ENCODE measurements around the gene KRT32. TPM values are rescaled to one million over a fixed set of nuclear protein-coding genes. Genes with fewer than 3 reads are reported as not detected.

Gene KRT32
- total RNA-seq, 1 experiment from 2014 or later = 0.42 TPM

- ChIA-PET RAD21 (ENCODE audit: low non-redundant PET in 1 of 2, low total read pairs in 2 of 2, uncharacterized antibody in 2 of 2, unreplicated experiment in 2 of 2) (interaction anchor here in 1 of 2 experiments (1.1 kb wide), 1 partner anchor 37 kb away, joined by 3 read pairs; no protein-coding TSS in a partner anchor), POLR2A (interaction anchor here (1.5 kb wide), 1 partner anchor 10 kb away, joined by 4 read pairs; no protein-coding TSS in a partner anchor), CTCF (interaction anchor here (3.9 kb wide), 1 partner anchor 37 kb away, joined by 10 read pairs; no protein-coding TSS in a partner anchor)
- Histone ChIP-seq H3K4me1 (ENCODE audit: control insufficient read depth in 1 of 2, insufficient read depth in 2 of 2, low read length in 2 of 2) (peaks cover 13 to 49% of the 10 kb centered on the region in 2 experiments), H3K79me2 (ENCODE audit: insufficient read depth, low read length) (no peaks in the 10 kb centered on the region), H2AFZ (ENCODE audit: low read depth, low read length, poor library complexity, severe bottlenecking) (no peak overlapping the region), H3K4me3 (replicated peaks in 1 of 2; ENCODE audit: low read depth in 1 of 2, low read length in 2 of 2) (no peak overlapping the region), H3K27ac (ENCODE audit: low read depth, low read length) (no peak overlapping the region), H3K27me3 (ENCODE audit: insufficient read depth, low read length) (no peaks in the 10 kb centered on the region), H4K20me1 (ENCODE audit: insufficient read depth) (no peaks in the 10 kb centered on the region), H3K9me3 (ENCODE audit: control insufficient read depth in 1 of 2, insufficient read depth in 1 of 2, low read depth in 1 of 2, low read length in 2 of 2) (no peaks in the 10 kb centered on the region), H3K9ac (ENCODE audit: low read length) (no peak overlapping the region; the same call in 1 of the 2 replicates), H3K36me3 (ENCODE audit: control insufficient read depth in 1 of 2, insufficient read depth in 2 of 2, low read length in 2 of 2) (0 out of 4 replicates have a peak, but pooled peaks cover 0 to 5% of the 10 kb centered on the region in 2 experiments), H3K4me2 (ENCODE audit: low read length) (peak overlapping the region; percentile 22; the same call in 1 of the 2 replicates), H3K9me2 (ENCODE audit: insufficient read depth) (no peaks in the 10 kb centered on the region)
- ATAC-seq (no peak), DNase-seq (ENCODE audit: low read depth, low spot score) (no peak)
- BruUV-seq (replicated peaks) = no TSS peak
- TF ChIP-seq EGR1 (IDR thresholded peaks at IDR 0.05; ENCODE audit: low read depth) (no peak), SRF (IDR thresholded peaks at IDR 0.05; ENCODE audit: low read depth) (no peak), YY1 (IDR thresholded peaks at IDR 0.05; ENCODE audit: extremely low read depth, insufficient replicate concordance, low read depth, low read length) (no peak), SP1 (IDR thresholded peaks at IDR 0.05; ENCODE audit: low read depth) (no peak), CEBPB (IDR thresholded peaks at IDR 0.05; ENCODE audit: low read depth) (no peak), CTCF (IDR thresholded peaks at IDR 0.05 in 2 of 3, conservative IDR thresholded peaks at IDR 0.05 in 1 of 3; ENCODE audit: borderline replicate concordance in 1 of 3, insufficient read depth in 1 of 3, low read depth in 2 of 3, low read length in 2 of 3) (no peak), JUND (IDR thresholded peaks at IDR 0.05) (no peak), ATF3 (IDR thresholded peaks at IDR 0.05) (no peak)
- intact Hi-C loops (cut with micrococcal nuclease) = no loop called here
Observed at GRCh38 chr17:41511716-41512115, 44.5 kb upstream of the KRT32 start.
